GM12878 (cell line): ENCODE data around the gene PSMB7. TPM values are rescaled to one million over a fixed set of nuclear protein-coding genes. Genes with fewer than 3 reads are reported as not detected.

ENCODE experiments used
- ATAC-seq: fragments of 200-7000 bp; cut with Tn5 transposase; 3 replicates; pipeline ENCODE4 v1.9.1; 2020; ENCODE audit warnings: mild to moderate bottlenecking, moderate library complexity
- BruUV-seq: library from RNA; stranded (reverse); fragments of 400-500 nt; replicated peaks from 2 replicates; lab custom pipeline; 2021; lab: Mats Ljungman, UMichigan
- CTCF ChIA-PET: fragments of 300-600 bp; sonication (Branson Sonifier 250); formaldehyde crosslinking; extraction: SDS; loops from one replicate; lab custom pipeline; 2021; ENCODE audit warnings: inconsistent platforms; lab: Yijun Ruan, JAX
- POLR2A ChIA-PET: fragments of 350-600 bp; formaldehyde crosslinking; extraction: SDS; loops from one replicate; lab custom pipeline; 2021; ENCODE audit warnings: inconsistent platforms; lab: Charles Lee
- RAD21 ChIA-PET: fragments of 300-600 bp; sonication (Branson Sonifier 250); formaldehyde crosslinking; loops from one replicate; lab custom pipeline; 2023; ENCODE audit warnings: antibody characterized with exemption; ENCODE audit not compliant: unreplicated experiment; lab: Charles Lee
- SMC1A ChIA-PET: fragments of 300-600 bp; sonication (Branson Sonifier 250); formaldehyde crosslinking; loops from one replicate; lab custom pipeline; 2023; ENCODE audit not compliant: unreplicated experiment, uncharacterized antibody; lab: Charles Lee
- DNase-seq: peaks from one replicate; pipeline ENCODE4 v3.0.0-alpha.2; 2011; ENCODE audit warnings: low read depth, low spot score
- FAIRE-seq: peaks from 3 replicates; lab custom pipeline; 2011; peaks lifted over from hg19 to GRCh38; lab: Jason Lieb, UNC
- H2AFZ ChIP-seq: 2 replicates; pipeline ENCODE4 v1.6.0; 2011; ENCODE audit warnings: low read depth, low read length, control low read depth; ENCODE audit not compliant: control insufficient read depth
- H3K27ac ChIP-seq: 2 replicates; pipeline ENCODE4 v1.5.1; 2011; ENCODE audit warnings: control low read depth; ENCODE audit not compliant: control insufficient read depth, insufficient read depth
- H3K27me3 ChIP-seq, 2 experiments: replicated peaks in 1 of 2; 2 replicates each; pipeline versions ENCODE4 v1.6.0 to v1.6.1; 2011; ENCODE audit warnings: low read length in 1 of 2; ENCODE audit not compliant: control insufficient read depth in 2 of 2, insufficient read depth in 2 of 2
- H3K36me3 ChIP-seq, 2 experiments: 2 replicates each; pipeline ENCODE4 v1.5.1; 2011; ENCODE audit warnings: low read length in 1 of 2; ENCODE audit not compliant: control insufficient read depth in 2 of 2, insufficient read depth in 2 of 2
- H3K4me1 ChIP-seq: 2 replicates; pipeline ENCODE4 v1.6.1; 2011; ENCODE audit warnings: mild to moderate bottlenecking, low read length, moderate library complexity, mixed read lengths; ENCODE audit not compliant: control insufficient read depth, insufficient read depth
- H3K4me2 ChIP-seq: 2 replicates; pipeline ENCODE4 v1.6.0; 2011; ENCODE audit warnings: control low read depth; ENCODE audit not compliant: control insufficient read depth, insufficient read depth
- H3K4me3 ChIP-seq: fragments of 200-600 bp; sonication (generic); 2 replicates; pipeline ENCODE4 v1.5.1; 2016
- H3K79me2 ChIP-seq: 2 replicates; pipeline ENCODE4 v1.6.0; 2011; ENCODE audit warnings: low read length; ENCODE audit not compliant: control insufficient read depth, insufficient read depth
- H3K9ac ChIP-seq: 2 replicates; pipeline ENCODE4 v1.8.0; 2011; ENCODE audit warnings: low read length, control low read depth, mixed read lengths; ENCODE audit not compliant: control insufficient read depth, insufficient read depth
- H3K9me3 ChIP-seq: replicated peaks from 3 replicates; pipeline ENCODE4 v1.5.1; 2011; ENCODE audit warnings: mild to moderate bottlenecking, low read length; ENCODE audit not compliant: control insufficient read depth, insufficient read depth
- H4K20me1 ChIP-seq: 2 replicates; pipeline ENCODE4 v1.6.0; 2011; ENCODE audit not compliant: control insufficient read depth, insufficient read depth
- CBFB ChIP-seq: IDR thresholded peaks from 2 replicates; pipeline ENCODE4 v1.6.1; 2016; ENCODE audit warnings: antibody characterized with exemption, low read depth
- POLR2AphosphoS5 ChIP-seq: IDR thresholded peaks from 2 replicates; pipeline ENCODE4 v1.6.1; 2011; ENCODE audit warnings: mild to moderate bottlenecking, low read length, inconsistent platforms
- WGBS: methylation state at CpG from one replicate; pipeline ENCODE4 v1.1.6; 2016; ENCODE audit warnings: low lambda C conversion rate; ENCODE audit not compliant: insufficient replicate concordance, insufficient coverage; ENCODE audit errors: missing lambda C conversion rate; 5-methylcytosine and 5-hydroxymethylcytosine counted together
- in situ Hi-C: fragments of 300-500 bp; cut with MboI; formaldehyde crosslinking; loops from 9 replicates; pipeline ENCODE4 v1.14.3; 2018; ENCODE audit warnings: mixed read lengths
- intact Hi-C: fragments of 100-400 bp; cut with micrococcal nuclease; formaldehyde crosslinking; loops from one replicate; pipeline ENCODE4 v1.14.2; 2022; ENCODE audit not compliant: unreplicated experiment
- polyA plus RNA-seq, 11 experiments: library from polyadenylated mRNA; depleted of rRNA in 4 of 11; unstranded in 6 of 11; stranded (reverse) in 5 of 11; fragments of >200 nt; fragmentation: Nextera tagmentation in 4 of 11; fragmentation: Illumina TruSeq in 1 of 11; extraction: Ambion mirVana in 4 of 11; extraction: Trizol in 1 of 11; gene quantifications; 1 replicate in 1 of 11; 2 replicates in 10 of 11; pipeline versions ENCODE4 v1.2.1 to v1.2.3, GENCODE V29; 2011 to 2016; ENCODE audit warnings: inconsistent platforms in 2 of 11, missing spikeins in 2 of 11, low read depth in 1 of 11
- total RNA-seq, 4 experiments: library from RNA; depleted of rRNA in 3 of 4; stranded (reverse); fragments of >200 nt in 3 of 4; fragmentation: Illumina TruSeq in 1 of 4; extraction: Trizol in 1 of 4; gene quantifications; 2 replicates each; pipeline versions ENCODE4 v1.2.1 to v1.2.3, GENCODE V29; 2013 to 2021
- TF ChIP-seq, protein P1 (sequence below): IDR thresholded peaks from 2 replicates; pipeline ENCODE4 v1.6.1; 2011; ENCODE audit warnings: borderline replicate concordance, low read depth, mild to moderate bottlenecking, moderate library complexity, mixed read lengths, low read length; ENCODE audit not compliant: insufficient read depth; ENCODE audit errors: extremely low read length

Gene PSMB7
- total and polyA plus RNA-seq, 10 of the 15 experiments (the other 5 are each of a cell fraction or from before 2014, with no cell fraction given): 174 to 564 (median 268) TPM

DNA sequence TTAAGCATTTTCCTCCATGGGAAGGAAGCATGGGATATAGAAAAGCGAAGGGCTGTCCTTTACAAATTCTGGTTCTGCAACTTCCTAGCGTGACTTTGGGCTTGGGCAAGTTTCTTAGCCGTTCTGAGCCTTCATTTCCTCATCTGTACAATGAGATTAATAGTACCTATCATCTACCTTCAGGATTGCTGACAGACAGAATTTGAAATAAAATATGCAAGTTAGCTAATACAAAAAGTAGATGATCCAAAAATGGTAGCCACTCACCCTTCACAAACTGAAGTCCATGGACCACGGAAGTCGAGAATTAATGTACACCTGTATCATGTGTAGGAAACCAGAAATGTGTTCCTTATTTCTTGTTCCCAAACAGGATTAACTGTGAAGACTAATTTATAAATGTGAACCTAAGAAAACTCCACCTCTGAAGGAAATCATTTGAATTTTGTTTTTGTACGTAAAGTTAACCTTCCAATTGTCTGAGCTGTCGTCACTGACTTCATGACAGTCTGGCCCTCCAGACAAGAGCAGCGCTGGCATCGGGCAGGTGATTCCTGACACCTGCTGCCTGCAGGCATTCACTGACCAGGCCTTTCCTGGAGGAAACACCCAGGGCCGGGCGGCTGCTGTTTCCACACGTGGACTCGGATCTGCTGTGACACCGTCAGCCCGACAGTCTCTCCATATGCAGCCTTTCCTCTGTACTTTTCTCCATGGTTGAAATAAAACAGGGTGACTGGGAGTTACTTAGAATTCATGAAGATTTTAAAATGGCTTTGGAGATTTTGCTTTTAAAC is 63.4 kb downstream of the PSMB7 start:
- no peak for FAIRE-seq

More for the DNA sequence above, 63.4 kb downstream of the PSMB7 start:
- ChIA-PET CTCF (interaction anchor here (1.3 kb wide), 1 partner anchor 225 kb away, joined by 5 read pairs; no protein-coding TSS in a partner anchor), SMC1A (interaction anchor here (2.2 kb wide), 1 partner anchor 225 kb away, joined by 7 read pairs; no protein-coding TSS in a partner anchor), POLR2A (interaction anchor here (0.6 kb wide), 1 partner anchor 18 kb away, joined by 7 read pairs; no protein-coding TSS in a partner anchor), RAD21 (no interaction called here)
- TF ChIP-seq CBFB (0 out of 2 replicates have a peak, but pooled peaks have one; percentile 1), POLR2AphosphoS5 (0 out of 2 replicates have a peak, but pooled peaks have one; percentile 16)
- TF ChIP-seq, protein P1, sequence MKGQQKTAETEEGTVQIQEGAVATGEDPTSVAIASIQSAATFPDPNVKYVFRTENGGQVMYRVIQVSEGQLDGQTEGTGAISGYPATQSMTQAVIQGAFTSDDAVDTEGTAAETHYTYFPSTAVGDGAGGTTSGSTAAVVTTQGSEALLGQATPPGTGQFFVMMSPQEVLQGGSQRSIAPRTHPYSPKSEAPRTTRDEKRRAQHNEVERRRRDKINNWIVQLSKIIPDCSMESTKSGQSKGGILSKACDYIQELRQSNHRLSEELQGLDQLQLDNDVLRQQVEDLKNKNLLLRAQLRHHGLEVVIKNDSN: no peak
- in situ Hi-C loops (no loop called here), intact Hi-C loops (loop anchor here (10.0 kb wide), 2 partner anchors 227 to 387 kb away; no protein-coding TSS in a partner anchor)
- peaks cover 2% of the 10 kb centered on the region; the same call in 1 of the 2 replicates for H3K79me2 ChIP-seq
- 91% methylated on average over 15 of the region's 15 CpGs for WGBS
- H4K20me1 ChIP-seq: 0 out of 2 replicates have a peak, but pooled peaks cover 14% of the 10 kb centered on the region
- H3K36me3 ChIP-seq: peaks cover 50 to 63% of the 10 kb centered on the region in 2 experiments
- no peaks in the 10 kb centered on the region for H3K4me1 ChIP-seq
- no peak overlapping the region for H3K4me3 ChIP-seq
- no peak overlapping the region for H3K4me2 ChIP-seq
- ATAC-seq: no peak
- H3K27me3 ChIP-seq: no peaks in the 10 kb centered on the region
- no peak for DNase-seq
- no peak overlapping the region for H2AFZ ChIP-seq
- H3K9me3 ChIP-seq: no peaks in the 10 kb centered on the region
- H3K27ac ChIP-seq: no peak overlapping the region
- BruUV-seq: TSS peak; percentile 21
- H3K9ac ChIP-seq: no peak overlapping the region
